GM21390 (cell line): Measurements from ENCODE around the gene AUTS2.
"Not testable (repeated sequence)": the region's sequence is repeated elsewhere in the genome, so short reads cannot be mapped to it uniquely, and the experiment has no call there.

ENCODE experiments used
- ATAC-seq: cut with Tn5 transposase; IDR thresholded peaks from one replicate; pipeline ENCODE4 v1.9.1; 2021; ENCODE audit not compliant: unreplicated experiment

Gene AUTS2

GRCh38 chr7:70582927-70583895 is 984.9 kb downstream of the AUTS2 start:
- ATAC-seq, result no peak

GRCh38 chr7:70583965-70584883 is 985.9 kb downstream of the AUTS2 start:
- ATAC-seq, result no peak

- ATAC-seq, result no peak
Measured at GRCh38 chr7:70585071-70585470, 986.8 kb downstream of the AUTS2 start.

- no peak for ATAC-seq
Measured at GRCh38 chr7:70586822-70587221, 988.5 kb downstream of the AUTS2 start.

GRCh38 chr7:70587739-70588138 is 989.5 kb downstream of the AUTS2 start:
- ATAC-seq, result no peak

- ATAC-seq, result no peak
Measured at GRCh38 chr7:70588191-70588921, 990.1 kb downstream of the AUTS2 start.

GRCh38 chr7:70589010-70589409 is 990.7 kb downstream of the AUTS2 start:
- ATAC-seq, result no peak

GRCh38 chr7:70589590-70589989 is 991.3 kb downstream of the AUTS2 start:
- peak; percentile 69 for ATAC-seq

- ATAC-seq, result peak; percentile 49
Measured at GRCh38 chr7:70590126-70590854, 992.0 kb downstream of the AUTS2 start.

GRCh38 chr7:70591643-70592042 is 993.4 kb downstream of the AUTS2 start:
- no peak for ATAC-seq

- no peak for ATAC-seq
Measured at GRCh38 chr7:70592171-70592570, 993.9 kb downstream of the AUTS2 start.

- ATAC-seq, result no peak
Measured at GRCh38 chr7:70594170-70594569, 995.9 kb downstream of the AUTS2 start.

- ATAC-seq, result not testable (repeated sequence)
Measured at GRCh38 chr7:70594885-70595284, 996.6 kb downstream of the AUTS2 start.

- ATAC-seq, result peak; percentile 15
Measured at GRCh38 chr7:70595370-70595754, 997.1 kb downstream of the AUTS2 start.

GRCh38 chr7:70595755-70596597 is 997.7 kb downstream of the AUTS2 start:
- ATAC-seq, result peak; percentile 70

- ATAC-seq, result no peak
Measured at GRCh38 chr7:70596598-70596913, 998.3 kb downstream of the AUTS2 start.

GRCh38 chr7:70597066-70597465 is 998.8 kb downstream of the AUTS2 start:
- no peak for ATAC-seq

GRCh38 chr7:70598976-70599375 is 1000.7 kb downstream of the AUTS2 start:
- ATAC-seq, result no peak

GRCh38 chr7:70599446-70600190 is 1001.3 kb downstream of the AUTS2 start:
- no peak for ATAC-seq
